Measurements from ENCODE around the gene P3H3. TPM values are rescaled to one million over a fixed set of nuclear protein-coding genes. Genes with fewer than 3 reads are reported as not detected.

Gene P3H3
- total RNA-seq, 2 donors from 2014 or later, result 25.7 to 28.8 TPM

DNA sequence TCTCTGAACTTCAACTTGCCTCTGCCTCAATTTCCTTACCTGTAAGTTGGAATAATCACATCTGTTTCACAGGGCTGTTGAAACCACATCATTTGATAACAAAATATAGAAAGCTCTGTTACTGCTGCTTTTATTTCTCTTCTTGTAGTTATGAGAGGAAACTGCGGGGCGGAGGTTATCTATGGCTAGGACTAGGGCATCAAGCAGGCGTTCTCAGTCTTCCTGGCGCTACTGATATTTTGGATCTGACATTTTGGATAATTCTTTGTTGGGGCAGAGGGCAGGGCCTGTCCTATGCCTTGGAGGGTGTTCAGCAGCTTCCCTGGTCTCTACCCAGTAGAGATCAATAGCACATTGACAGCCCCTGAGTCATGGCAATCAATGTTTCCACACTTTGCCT lies 3.9 kb downstream of the P3H3 start:
- no peak for TF ChIP-seq CTCF (IDR thresholded peaks at IDR 0.05)
- TF ChIP-seq POLR2A (IDR thresholded peaks at IDR 0.05), result no peak
- no peak for TF ChIP-seq POLR2AphosphoS5 (IDR thresholded peaks at IDR 0.05)
- no peak for DNase-seq (ENCODE audit: low spot score)
- Histone ChIP-seq H3K9me3 (no peaks in the 10 kb centered on the region), H3K27me3 (replicated peaks; ENCODE audit: insufficient read depth) (no peaks in the 10 kb centered on the region), H3K36me3 (peaks cover 0 to 4% of the 10 kb centered on the region in 2 donors), H3K4me1 (replicated peaks) (no peaks in the 10 kb centered on the region), H3K4me3 (no peak overlapping the region), H3K27ac (no peak overlapping the region)
- intact Hi-C loops (cut with DNase I), result no loop called here
- WGBS, result 94% methylated on average over 4 of the region's 4 CpGs

DNA sequence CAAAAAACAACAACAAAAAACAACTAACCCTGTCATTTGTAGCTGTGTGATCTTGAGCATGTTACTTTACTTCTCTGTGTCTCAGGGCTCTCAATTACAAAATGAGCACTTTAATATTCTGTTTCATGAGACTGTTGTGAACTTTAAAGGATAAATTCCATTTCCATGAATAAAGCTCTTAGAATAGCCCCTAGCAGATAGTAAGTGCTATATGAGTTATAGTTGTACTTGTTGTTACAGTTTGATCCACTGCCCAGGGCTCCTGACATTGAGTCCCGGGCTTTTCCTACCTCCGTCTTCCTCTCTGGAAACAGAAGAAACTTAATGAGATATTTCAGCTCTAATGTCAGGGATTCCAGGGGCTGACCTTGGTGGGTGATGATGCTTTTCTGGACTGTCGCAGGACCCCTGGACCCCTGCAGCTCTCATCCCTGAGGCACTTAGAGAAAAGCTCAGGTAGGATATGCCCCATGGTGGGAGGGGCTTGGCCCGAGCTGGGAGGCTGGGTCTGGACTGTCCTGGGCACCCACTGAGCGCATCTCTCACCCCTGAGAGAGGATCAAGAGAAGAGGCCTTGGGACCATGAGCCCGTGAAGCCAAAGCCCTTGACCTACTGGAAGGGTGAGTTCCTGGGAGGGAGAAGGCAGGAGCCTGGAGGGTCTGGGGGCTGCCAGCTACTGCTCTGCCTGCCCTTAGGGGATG lies 5.1 kb downstream of the P3H3 start:
- Histone ChIP-seq H3K4me3 (no peak overlapping the region), H3K4me1 (replicated peaks) (no peaks in the 10 kb centered on the region), H3K9me3 (no peaks in the 10 kb centered on the region), H3K36me3 (peaks cover 0 to 4% of the 10 kb centered on the region in 2 donors), H3K27ac (no peak overlapping the region), H3K27me3 (replicated peaks; ENCODE audit: insufficient read depth) (no peaks in the 10 kb centered on the region)
- intact Hi-C loops (cut with DNase I), result no loop called here
- 56% methylated on average over 6 of the region's 6 CpGs for WGBS
- no peak for DNase-seq (ENCODE audit: low spot score)
- no peak for TF ChIP-seq CTCF (IDR thresholded peaks at IDR 0.05)
- TF ChIP-seq POLR2AphosphoS5 (IDR thresholded peaks at IDR 0.05), result no peak
- TF ChIP-seq POLR2A (IDR thresholded peaks at IDR 0.05), result no peak

DNA sequence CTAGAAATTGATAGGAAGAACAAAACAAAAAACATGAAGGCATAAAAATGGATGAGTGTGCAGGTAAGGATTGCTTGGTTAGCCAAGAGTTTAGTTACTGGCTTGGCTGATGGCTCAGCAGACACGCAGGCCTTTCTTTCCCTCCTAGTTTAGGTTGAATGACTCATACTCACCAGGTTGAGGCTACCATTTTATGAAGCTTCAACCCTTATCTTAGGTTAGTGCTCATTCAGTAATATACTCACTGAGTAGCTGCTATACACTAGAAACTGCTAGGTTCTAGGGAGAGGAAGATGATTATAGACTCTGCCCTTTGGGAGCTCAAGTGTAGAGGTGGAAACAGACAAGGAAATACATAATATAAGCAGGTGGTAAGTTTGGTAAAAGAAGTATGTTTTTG lies 6.0 kb downstream of the P3H3 start:
- TF ChIP-seq CTCF (IDR thresholded peaks at IDR 0.05), result no peak
- TF ChIP-seq POLR2AphosphoS5 (IDR thresholded peaks at IDR 0.05), result no peak
- no peak for TF ChIP-seq POLR2A (IDR thresholded peaks at IDR 0.05)
- peaks cover 0 to 4% of the 10 kb centered on the region in 2 donors for H3K36me3 ChIP-seq
- intact Hi-C loops (cut with DNase I), result no loop called here
- no peak for DNase-seq (ENCODE audit: low spot score)
- WGBS, result 55% methylated on average over 1 of the region's 1 CpG
- no peaks in the 10 kb centered on the region for H3K9me3 ChIP-seq
- H3K27me3 ChIP-seq (replicated peaks; ENCODE audit: insufficient read depth), result no peaks in the 10 kb centered on the region
- no peak overlapping the region for H3K27ac ChIP-seq
- no peaks in the 10 kb centered on the region for H3K4me1 ChIP-seq (replicated peaks)
- H3K4me3 ChIP-seq, result no peak overlapping the region

DNA sequence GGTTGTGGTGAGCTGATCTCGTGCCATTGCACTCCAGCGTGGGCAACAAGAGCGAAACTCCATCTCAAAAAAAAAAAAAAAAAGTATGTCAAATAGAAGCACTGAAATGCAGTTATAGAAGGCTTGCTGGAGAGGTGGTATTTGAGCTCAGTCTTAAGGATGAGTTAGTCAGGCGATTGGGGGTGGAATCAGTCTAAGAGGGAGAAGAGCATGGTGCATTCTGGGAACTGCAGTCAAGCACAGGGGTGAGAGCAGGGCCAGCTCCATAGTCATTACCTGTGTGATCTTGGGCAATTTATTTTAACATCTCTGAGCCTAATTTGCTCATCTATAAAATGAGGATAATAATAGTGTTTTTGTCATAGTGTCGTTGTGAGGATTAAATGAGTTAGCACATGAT lies 6.7 kb downstream of the P3H3 start:
- Histone ChIP-seq H3K36me3 (peaks cover 0 to 4% of the 10 kb centered on the region in 2 donors), H3K4me1 (replicated peaks) (no peaks in the 10 kb centered on the region), H3K4me3 (no peak overlapping the region), H3K27ac (no peak overlapping the region), H3K9me3 (no peaks in the 10 kb centered on the region), H3K27me3 (replicated peaks; ENCODE audit: insufficient read depth) (no peaks in the 10 kb centered on the region)
- WGBS, result 66% methylated on average over 5 of the region's 5 CpGs
- no peak for DNase-seq (ENCODE audit: low spot score)
- intact Hi-C loops (cut with DNase I), result no loop called here
- TF ChIP-seq POLR2A (IDR thresholded peaks at IDR 0.05) (no peak), CTCF (IDR thresholded peaks at IDR 0.05) (no peak), POLR2AphosphoS5 (IDR thresholded peaks at IDR 0.05) (no peak)

DNA sequence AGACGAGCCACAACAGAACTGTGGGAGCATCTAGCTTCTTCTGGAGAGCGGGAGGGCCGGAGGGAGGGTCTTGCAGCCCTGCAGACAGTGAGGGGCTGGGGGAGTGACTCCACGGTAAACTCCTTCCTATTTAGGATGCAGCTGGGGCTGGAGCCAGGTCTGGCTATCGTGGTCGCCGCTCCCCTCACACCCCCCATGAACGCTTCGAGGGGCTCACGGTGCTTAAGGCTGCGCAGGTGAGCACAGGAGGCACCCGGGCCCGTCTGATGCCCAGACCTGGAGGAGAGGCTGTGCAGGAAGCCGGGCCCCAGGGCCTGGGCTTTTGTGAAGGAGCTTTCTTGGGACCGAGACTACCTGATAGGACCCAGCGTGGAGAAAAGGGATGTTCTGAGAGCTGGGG lies 8.6 kb downstream of the P3H3 start:
- Histone ChIP-seq H3K27ac (no peak overlapping the region), H3K36me3 (peaks cover 0 to 4% of the 10 kb centered on the region in 2 donors), H3K9me3 (no peaks in the 10 kb centered on the region), H3K4me1 (replicated peaks) (no peaks in the 10 kb centered on the region), H3K27me3 (replicated peaks; ENCODE audit: insufficient read depth) (no peaks in the 10 kb centered on the region), H3K4me3 (no peak overlapping the region)
- intact Hi-C loops (cut with DNase I), result no loop called here
- WGBS, result 90% methylated on average over 15 of the region's 16 CpGs
- DNase-seq (ENCODE audit: low spot score), result no peak
- TF ChIP-seq CTCF (IDR thresholded peaks at IDR 0.05), result no peak
- no peak for TF ChIP-seq POLR2A (IDR thresholded peaks at IDR 0.05)
- no peak for TF ChIP-seq POLR2AphosphoS5 (IDR thresholded peaks at IDR 0.05)
